Stimulated activated CD4-positive, alpha-beta T cell treated with anti-CD3 and anti-CD28 coated beads, Interleukin-12 subunit alpha, Interleukin-12 subunit beta, amount 100 ng/mL, for 24 hours (primary cell): ENCODE measurements around the gene MICAL2.
A peak's percentile ranks its signal among the peaks of the same experiment; 100 is the strongest.

Experiments
- DNase-seq, 2 experiments: peaks; one replicate each; pipeline ENCODE4 v3.0.0-alpha.2; 2020; ENCODE audit warnings: low read depth in 2 of 2

MICAL2 gene

DNA sequence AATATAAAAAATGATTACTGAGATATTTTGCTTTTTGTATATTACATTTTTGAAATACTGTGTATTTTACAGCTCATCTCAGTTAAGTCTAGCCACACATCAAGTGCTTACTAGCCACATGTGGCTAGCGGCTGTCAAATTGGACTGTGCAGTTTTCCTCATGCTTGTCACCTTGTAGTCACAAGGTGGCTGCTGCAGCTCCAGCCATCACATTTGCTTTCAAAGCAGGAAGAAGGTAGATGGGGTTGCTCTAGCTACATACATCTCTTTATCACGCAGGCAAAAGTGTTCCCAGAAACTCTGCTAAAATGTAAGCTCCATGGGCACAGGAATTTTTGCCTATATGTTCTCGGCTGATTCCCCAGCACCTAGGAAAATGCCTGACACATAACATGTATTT lies 61.5 kb downstream of the MICAL2 start:
- no peak for DNase-seq

DNA sequence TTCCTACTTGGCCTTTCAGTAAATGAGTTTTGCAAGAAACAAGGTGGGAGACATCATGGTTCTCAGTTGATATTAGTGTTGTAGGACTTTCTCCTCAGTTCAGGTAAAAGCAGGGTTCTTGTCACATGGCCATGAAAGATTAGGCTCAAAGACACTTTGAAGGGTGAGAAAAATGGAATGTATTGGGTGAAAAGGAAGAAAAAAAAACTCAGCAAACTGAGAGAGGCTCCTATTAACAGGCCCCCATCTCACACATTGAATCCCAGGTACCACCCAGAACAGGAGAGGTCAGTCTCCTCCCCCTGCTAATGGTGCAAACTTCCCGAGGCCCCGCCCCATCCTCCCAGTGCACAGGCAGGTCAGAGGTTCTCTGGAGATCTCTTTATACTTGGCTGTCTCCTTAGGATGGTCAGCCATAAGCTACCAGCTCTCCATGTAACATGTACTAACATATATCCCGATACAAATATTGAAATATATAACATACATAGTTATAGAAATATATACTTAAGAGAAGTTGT lies 62.2 kb downstream of the MICAL2 start:
- no peak for DNase-seq

DNA sequence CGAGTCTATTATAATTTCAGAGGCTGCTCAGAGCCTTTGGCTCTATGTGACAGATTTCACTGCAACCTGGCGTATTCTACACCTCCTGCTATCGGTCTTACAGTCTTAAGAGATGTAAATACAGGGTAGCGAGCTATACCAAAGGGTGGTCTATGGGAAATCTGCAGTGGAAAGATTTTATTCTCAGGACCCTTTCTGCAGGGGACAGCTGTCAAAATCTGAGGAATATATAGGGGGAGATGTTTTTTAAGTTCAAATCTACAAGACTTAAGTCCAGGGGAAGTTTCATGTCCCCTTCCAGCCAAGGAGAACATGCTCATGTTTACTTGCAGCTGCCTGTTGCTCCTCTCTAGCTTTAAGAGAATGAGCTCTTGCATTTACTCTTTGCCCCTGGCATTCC lies 62.7 kb downstream of the MICAL2 start:
- DNase-seq: no peak

- DNase-seq: no peak
These were observed 63.7 kb downstream of the MICAL2 start for GRCh38 chr11:12174128-12174476.

GRCh38 chr11:12174477-12175143 lies 64.2 kb downstream of the MICAL2 start:
- DNase-seq: no peak

DNA sequence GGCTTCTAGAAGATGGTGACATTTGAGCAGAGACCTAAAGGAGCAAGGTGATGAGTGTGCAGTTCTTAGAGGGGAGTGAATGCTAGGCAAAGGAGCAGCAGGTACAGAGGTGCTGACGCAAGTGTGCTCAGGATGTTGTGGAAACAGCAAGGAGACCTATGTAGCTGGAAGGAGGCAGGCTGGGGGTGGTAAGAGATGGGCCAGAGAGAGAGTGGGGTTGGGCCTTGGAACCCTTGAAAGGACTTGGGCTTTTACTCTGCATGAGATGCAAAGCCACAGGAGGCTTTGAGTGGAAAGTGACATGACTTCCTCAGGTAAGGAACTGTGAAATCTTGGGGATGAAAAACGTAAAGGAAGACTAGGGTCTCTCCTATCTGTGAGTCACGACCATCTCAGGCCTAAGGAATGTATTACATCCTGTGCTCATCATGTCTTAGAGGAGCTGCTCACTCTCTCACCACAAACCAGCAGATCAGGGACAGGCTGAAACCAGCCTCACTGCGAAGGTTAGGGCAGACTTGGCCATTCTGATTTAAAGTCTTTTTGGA lies 65.4 kb downstream of the MICAL2 start:
- DNase-seq: no peak

DNA sequence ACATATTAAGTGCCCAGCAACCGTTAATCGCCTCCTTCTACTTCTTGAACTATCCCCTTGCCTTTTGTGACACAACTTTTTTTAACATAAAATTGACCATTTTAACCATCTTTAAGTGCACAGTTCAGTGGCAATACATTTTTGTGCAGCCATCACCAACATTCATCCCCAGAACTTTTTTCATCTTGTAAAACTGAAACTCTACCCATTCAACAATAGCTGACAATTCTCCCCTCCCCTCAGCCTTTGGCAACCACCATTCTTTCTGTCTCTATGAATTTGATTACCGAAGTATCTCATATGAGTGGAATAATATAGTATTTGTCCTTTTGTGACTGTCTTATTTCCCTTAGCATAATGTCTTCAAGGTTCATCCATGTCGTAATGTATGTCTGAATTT lies 66.0 kb downstream of the MICAL2 start:
- no peak for DNase-seq

- DNase-seq: no peak
These were observed 67.4 kb downstream of the MICAL2 start for GRCh38 chr11:12177739-12178338.

DNA sequence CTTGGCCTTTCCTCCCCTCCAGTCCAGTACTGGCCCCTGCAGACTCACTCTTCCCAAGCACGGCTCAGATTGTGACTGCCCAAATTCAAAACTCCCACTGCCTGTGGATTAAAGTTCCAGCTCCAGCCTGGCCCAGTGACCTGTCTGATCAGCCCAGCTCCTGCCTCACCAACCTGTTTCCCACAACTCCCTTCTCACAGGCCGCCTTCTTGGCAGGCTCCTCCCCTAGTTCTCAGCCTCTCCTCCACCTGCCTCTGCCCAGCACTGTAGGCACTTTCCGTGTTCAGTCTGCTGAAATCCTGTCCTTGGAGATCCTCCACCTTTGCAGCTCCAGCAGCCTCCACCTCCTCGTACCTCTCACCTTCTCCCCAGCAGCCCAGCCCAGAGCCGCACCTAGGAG lies 68.6 kb downstream of the MICAL2 start:
- no peak for DNase-seq

GRCh38 chr11:12179531-12179930 lies 69.1 kb downstream of the MICAL2 start:
- DNase-seq: no peak

GRCh38 chr11:12180257-12181205 lies 70.1 kb downstream of the MICAL2 start:
- no peak for DNase-seq

GRCh38 chr11:12182302-12182675 lies 71.9 kb downstream of the MICAL2 start:
- no peak for DNase-seq

DNA sequence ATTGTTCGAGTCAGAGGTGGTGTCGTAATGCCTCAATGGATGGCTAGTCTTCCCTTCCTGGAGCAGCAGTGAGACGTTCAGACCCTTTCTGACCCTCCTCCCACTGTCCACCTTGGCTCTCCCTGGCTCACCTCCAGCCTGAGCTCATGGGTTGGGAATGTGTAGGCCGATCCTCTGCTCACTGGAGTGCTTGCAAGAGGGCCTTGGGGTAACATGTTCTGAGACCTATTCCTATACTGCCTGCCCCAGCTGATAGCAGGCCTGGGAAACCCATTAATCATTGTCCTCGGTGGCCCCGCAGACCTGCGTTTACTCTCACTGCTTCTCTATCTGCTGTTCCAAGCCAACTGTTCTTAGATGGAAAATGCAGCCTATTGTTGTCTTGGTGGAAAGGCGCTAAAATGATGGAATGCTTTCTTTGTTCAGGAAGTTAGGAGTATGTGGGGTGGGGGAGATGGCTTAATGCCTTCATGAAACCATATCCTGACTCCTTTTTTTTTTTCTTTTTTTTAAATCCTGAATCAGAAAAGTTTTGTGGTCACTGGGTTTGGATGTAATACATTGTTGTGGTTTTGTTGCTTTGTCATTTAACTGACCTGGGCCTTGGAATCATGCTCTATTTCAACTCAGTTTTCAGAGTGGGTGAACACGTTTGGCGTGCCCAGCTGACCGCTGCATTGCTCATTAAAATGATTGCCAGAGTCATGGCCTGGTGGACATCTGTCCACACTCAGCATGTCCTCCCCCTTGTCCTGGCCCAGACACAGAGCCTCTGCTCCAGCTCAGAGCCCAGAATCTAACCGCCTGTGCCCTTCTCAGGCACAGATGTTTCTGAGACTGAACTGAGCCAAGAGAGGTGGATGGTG lies 72.5 kb downstream of the MICAL2 start:
- no peak for DNase-seq

GRCh38 chr11:12183827-12184620 lies 73.6 kb downstream of the MICAL2 start:
- DNase-seq: no peak

DNA sequence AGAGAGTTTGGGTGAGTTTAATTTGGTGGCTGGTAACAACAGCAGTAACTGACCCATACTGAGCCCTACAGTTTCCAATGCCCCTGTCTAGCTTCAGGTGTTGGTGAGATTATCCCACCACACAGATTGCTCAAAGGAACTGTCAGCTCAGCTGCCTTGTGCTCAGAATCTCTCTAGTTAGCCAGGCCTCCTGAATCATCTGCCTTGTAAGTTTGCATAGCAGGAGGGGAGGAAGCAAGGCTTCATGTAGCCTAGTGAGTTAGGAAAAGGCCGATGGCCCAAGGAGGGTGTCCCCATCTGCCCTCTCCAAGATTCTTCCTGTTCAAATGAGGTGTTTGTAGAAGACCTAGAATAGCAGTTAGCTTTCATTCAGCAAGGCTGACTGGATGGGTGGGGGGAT lies 74.3 kb downstream of the MICAL2 start:
- DNase-seq: no peak

DNA sequence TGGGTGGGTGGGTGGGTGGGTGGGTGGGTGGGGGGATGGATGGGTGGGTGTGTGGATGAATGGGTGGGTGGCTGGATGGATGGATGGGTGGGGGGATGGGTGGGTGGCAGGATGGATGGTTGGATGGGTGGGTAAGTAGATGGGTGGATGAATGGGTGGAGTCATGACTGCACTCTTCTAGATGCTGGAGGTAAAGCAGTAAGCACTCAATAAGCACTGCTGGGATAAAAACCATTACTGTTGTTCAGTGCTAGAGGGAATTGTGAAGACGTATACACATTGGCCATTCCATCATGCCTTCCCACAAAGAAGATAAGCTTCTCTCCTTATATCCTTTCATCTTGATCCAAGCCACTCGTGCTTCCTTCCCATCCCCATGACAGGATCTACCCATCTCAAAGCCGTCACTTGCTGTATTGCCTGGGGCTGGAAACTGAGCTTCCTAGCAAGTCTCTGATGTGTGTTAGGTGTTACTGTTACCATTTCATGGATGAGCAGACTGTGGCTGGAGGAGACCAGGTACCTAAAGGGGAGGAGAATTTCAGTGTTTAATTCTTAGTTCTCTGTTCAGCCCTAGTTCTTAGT lies 74.8 kb downstream of the MICAL2 start:
- DNase-seq: no peak

DNA sequence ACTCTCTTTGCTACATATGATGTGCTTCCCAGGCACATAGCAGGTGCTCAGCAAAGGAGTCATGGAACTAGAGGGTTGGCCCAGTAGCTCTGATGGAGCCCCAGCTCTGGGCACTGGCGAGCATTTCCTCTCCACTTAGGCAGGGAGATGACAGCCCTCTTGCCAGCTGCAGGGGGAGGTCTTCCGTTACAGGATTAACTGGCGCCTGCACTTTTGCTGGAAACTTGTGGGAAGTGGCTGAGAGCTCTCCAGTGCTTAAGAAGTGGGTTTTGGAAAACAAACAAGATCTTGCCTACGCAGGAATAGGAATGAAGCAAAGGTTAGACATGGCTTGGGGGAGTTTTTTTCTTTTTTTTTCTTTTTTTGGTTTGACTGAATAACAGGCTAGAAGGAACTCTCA lies 75.5 kb downstream of the MICAL2 start:
- DNase-seq: no peak

- DNase-seq: no peak
These were observed 76.3 kb downstream of the MICAL2 start for GRCh38 chr11:12186701-12187100.

- peak in 1 of 2 experiments; percentile 43 for DNase-seq
These were observed 77.0 kb downstream of the MICAL2 start for GRCh38 chr11:12187399-12187798.
